ENCODE measurements around the gene GRM5.

DNA sequence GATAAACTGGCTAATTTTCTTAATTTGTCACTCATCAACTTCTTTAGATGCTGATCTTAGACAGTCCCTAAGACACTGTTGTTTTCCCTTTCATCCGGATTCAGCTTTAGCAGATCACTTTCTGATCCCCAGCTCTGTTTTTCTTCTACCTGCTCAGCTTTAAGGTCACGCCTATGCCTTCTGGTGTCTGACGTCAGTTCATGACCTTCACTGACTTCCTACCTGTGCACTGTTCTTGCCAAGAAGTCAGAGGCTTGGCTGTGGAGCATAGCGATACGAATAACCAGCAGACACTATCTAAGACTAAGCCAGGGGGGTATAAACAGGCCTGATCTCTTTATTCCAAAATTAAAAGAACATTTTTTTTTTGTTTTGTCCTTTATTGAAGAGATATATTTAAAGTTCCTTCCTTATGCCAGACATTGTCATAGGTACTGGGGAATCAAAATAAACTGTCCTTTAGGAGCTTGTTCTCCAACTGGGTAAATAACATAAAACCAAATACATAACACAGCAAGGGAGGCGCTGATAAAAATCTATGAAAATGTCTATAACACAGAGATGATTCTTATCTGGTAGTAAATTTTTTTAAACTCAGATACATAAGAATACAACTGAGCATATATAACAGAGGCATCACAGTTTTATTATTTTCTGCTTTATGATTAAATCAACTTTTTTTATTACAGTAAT is 376.1 kb downstream of the GRM5 start:
- TF ChIP-seq, protein P1, sequence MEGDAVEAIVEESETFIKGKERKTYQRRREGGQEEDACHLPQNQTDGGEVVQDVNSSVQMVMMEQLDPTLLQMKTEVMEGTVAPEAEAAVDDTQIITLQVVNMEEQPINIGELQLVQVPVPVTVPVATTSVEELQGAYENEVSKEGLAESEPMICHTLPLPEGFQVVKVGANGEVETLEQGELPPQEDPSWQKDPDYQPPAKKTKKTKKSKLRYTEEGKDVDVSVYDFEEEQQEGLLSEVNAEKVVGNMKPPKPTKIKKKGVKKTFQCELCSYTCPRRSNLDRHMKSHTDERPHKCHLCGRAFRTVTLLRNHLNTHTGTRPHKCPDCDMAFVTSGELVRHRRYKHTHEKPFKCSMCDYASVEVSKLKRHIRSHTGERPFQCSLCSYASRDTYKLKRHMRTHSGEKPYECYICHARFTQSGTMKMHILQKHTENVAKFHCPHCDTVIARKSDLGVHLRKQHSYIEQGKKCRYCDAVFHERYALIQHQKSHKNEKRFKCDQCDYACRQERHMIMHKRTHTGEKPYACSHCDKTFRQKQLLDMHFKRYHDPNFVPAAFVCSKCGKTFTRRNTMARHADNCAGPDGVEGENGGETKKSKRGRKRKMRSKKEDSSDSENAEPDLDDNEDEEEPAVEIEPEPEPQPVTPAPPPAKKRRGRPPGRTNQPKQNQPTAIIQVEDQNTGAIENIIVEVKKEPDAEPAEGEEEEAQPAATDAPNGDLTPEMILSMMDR (IDR thresholded peaks at IDR 0.05) = no peak
- no peak for TF ChIP-seq EZH2 (IDR thresholded peaks at IDR 0.05)

Data from neural progenitor cell (in vitro differentiated cells).